ENCODE data around the gene TFCP2.

DNA sequence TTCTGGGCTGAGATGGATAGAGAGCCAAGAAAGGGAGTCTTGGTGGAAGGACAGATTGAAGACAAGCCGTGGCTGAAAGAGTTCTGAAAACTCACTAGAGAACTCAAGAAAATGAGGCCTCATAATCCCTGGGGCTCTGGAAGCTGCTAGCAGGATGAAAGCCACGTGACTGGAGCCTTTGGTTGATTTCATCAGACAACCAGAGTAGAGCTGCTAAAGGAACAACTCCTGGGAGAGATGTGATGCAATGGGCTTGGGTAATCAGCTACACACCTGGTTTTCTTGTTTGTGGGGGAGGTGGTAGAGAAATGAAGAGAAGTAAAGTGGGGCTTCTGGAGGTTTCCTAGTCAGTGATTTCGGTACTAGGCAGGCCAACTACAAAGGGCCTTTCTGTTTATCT is 102.9 kb downstream of the TFCP2 start:
- TF ChIP-seq GLI4 (tag by site-specific recombination; IDR thresholded peaks at IDR 0.05): no peak
- TF ChIP-seq, protein P1, sequence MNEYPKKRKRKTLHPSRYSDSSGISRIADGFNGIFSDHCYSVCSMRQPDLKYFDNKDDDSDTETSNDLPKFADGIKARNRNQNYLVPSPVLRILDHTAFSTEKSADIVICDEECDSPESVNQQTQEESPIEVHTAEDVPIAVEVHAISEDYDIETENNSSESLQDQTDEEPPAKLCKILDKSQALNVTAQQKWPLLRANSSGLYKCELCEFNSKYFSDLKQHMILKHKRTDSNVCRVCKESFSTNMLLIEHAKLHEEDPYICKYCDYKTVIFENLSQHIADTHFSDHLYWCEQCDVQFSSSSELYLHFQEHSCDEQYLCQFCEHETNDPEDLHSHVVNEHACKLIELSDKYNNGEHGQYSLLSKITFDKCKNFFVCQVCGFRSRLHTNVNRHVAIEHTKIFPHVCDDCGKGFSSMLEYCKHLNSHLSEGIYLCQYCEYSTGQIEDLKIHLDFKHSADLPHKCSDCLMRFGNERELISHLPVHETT (tag by site-specific recombination; IDR thresholded peaks at IDR 0.05): no peak
- no peak for TF ChIP-seq ZNF777 (tag by site-specific recombination; IDR thresholded peaks at IDR 0.05; ENCODE audit: borderline replicate concordance)
